ENCODE data around the gene ZFR2.

The ZFR2 gene

GRCh38 chr19:3805859-3806258, 63.0 kb downstream of the ZFR2 start:
- TF ChIP-seq SIN3A (IDR thresholded peaks at IDR 0.05; ENCODE audit: borderline replicate concordance, insufficient read depth, low read length) (no peak), FOXP2 (optimal IDR thresholded peaks at IDR 0.05; ENCODE audit: borderline replicate concordance, extremely low read depth, extremely low read length, insufficient read depth) (no peak), TAF1 (IDR thresholded peaks at IDR 0.05; ENCODE audit: borderline replicate concordance, insufficient read depth, low read length) (no peak), POLR2AphosphoS5 (IDR thresholded peaks at IDR 0.05; ENCODE audit: low read depth, low read length) (no peak), REST (IDR thresholded peaks at IDR 0.05; ENCODE audit: insufficient read depth in 1 of 2, low read depth in 2 of 2, low read length in 2 of 2) (no peak)

DNA sequence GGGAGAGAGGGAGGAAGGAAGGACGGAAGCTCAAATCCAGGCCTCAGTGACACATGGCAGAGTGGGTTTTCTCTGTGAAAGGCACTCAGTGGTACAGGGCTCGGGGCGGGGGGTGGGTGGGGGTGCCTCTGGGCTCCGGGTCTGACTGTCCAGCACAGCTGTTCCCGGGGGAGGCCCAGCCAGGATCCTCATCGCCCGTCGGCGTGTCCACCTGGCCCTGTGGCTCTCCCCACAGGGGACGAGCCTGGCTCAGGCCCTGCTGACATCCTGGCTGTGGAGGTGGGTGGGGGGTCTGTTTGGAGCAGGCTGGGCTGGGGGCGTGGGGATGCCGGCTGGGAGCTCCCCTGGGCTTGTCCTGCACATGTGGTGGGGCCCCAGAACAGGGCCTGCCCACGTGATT, 64.4 kb downstream of the ZFR2 start:
- TF ChIP-seq POLR2AphosphoS5 (IDR thresholded peaks at IDR 0.05; ENCODE audit: low read depth, low read length) (no peak), TAF1 (IDR thresholded peaks at IDR 0.05; ENCODE audit: borderline replicate concordance, insufficient read depth, low read length) (no peak)

- TF ChIP-seq TAF1 (IDR thresholded peaks at IDR 0.05; ENCODE audit: borderline replicate concordance, insufficient read depth, low read length) (no peak), FOXP2 (optimal IDR thresholded peaks at IDR 0.05; ENCODE audit: borderline replicate concordance, extremely low read depth, extremely low read length, insufficient read depth) (no peak), REST (IDR thresholded peaks at IDR 0.05; ENCODE audit: insufficient read depth in 1 of 2, low read depth in 2 of 2, low read length in 2 of 2) (no peak), POLR2AphosphoS5 (IDR thresholded peaks at IDR 0.05; ENCODE audit: low read depth, low read length) (no peak), SIN3A (IDR thresholded peaks at IDR 0.05; ENCODE audit: borderline replicate concordance, insufficient read depth, low read length) (no peak)
Measured at GRCh38 chr19:3803986-3804385, 64.9 kb downstream of the ZFR2 start.

- TF ChIP-seq TAF1 (IDR thresholded peaks at IDR 0.05; ENCODE audit: borderline replicate concordance, insufficient read depth, low read length), result no peak
- no peak for TF ChIP-seq REST (IDR thresholded peaks at IDR 0.05; ENCODE audit: insufficient read depth in 1 of 2, low read depth in 2 of 2, low read length in 2 of 2)
- no peak for TF ChIP-seq FOXP2 (optimal IDR thresholded peaks at IDR 0.05; ENCODE audit: borderline replicate concordance, extremely low read depth, extremely low read length, insufficient read depth)
- no peak for TF ChIP-seq POLR2AphosphoS5 (IDR thresholded peaks at IDR 0.05; ENCODE audit: low read depth, low read length)
- no peak for TF ChIP-seq SIN3A (IDR thresholded peaks at IDR 0.05; ENCODE audit: borderline replicate concordance, insufficient read depth, low read length)
Measured at GRCh38 chr19:3803114-3803888, 65.5 kb downstream of the ZFR2 start.

DNA sequence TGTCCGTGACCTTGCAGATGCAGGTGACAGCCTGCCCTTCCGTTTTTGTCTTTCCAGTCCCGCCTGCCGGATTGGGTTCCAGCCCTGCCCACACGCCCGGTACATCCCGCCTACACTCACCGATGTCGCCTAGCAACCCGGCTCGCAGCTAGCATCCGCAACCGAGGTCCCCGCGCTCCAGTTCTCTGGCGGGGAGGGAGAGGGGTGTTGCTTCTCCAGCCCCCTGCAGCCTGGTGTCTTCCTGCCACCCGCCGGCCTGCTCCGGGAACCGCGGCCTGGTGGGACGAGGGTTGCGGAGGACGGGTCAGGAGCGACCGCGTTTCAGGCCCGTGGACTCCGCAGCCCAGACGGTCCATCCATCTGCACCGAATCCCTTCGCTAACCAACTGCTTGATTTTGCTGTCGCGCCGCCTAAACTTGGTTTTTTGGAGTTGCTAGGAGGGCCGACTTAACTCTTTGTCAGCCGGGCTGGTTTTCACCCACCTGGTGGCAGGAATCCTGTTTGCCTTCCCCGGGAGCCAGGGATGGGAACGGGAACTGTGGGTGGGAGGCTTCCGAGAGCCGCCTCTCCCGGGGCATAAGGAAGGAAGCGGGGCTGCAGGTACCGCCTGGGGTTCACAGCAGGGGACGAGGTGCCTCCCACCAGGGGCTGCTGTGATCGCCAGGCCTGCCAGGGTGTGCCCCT, 67.3 kb downstream of the ZFR2 start:
- no peak for TF ChIP-seq TAF1 (IDR thresholded peaks at IDR 0.05; ENCODE audit: borderline replicate concordance, insufficient read depth, low read length)
- TF ChIP-seq SIN3A (IDR thresholded peaks at IDR 0.05; ENCODE audit: borderline replicate concordance, insufficient read depth, low read length), result no peak
- TF ChIP-seq REST (IDR thresholded peaks at IDR 0.05; ENCODE audit: insufficient read depth in 1 of 2, low read depth in 2 of 2, low read length in 2 of 2), result no peak
- no peak for TF ChIP-seq FOXP2 (optimal IDR thresholded peaks at IDR 0.05; ENCODE audit: borderline replicate concordance, extremely low read depth, extremely low read length, insufficient read depth)
